Fibroblast of pulmonary artery (primary cell): ENCODE results near the gene ARRB2.

Source experiments
- DNase-seq: peaks from one replicate; pipeline ENCODE4 v3.0.0-alpha.2; 2010; ENCODE audit warnings: low read depth
- H3K4me3 ChIP-seq: replicated peaks from 2 replicates; pipeline ENCODE4 v1.5.1; 2011; ENCODE audit warnings: low read depth, mild to moderate bottlenecking, control low read depth, low read length, moderate library complexity
- TF ChIP-seq, protein P1 (sequence below): IDR thresholded peaks from 2 replicates; pipeline ENCODE4 v1.5.1; 2011; ENCODE audit warnings: mild to moderate bottlenecking, control low read depth, low read length, inconsistent platforms; ENCODE audit errors: missing control alignments

The ARRB2 gene

GRCh38 chr17:4725646-4726310 lies 15.3 kb downstream of the ARRB2 start:
- TF ChIP-seq, protein P1, sequence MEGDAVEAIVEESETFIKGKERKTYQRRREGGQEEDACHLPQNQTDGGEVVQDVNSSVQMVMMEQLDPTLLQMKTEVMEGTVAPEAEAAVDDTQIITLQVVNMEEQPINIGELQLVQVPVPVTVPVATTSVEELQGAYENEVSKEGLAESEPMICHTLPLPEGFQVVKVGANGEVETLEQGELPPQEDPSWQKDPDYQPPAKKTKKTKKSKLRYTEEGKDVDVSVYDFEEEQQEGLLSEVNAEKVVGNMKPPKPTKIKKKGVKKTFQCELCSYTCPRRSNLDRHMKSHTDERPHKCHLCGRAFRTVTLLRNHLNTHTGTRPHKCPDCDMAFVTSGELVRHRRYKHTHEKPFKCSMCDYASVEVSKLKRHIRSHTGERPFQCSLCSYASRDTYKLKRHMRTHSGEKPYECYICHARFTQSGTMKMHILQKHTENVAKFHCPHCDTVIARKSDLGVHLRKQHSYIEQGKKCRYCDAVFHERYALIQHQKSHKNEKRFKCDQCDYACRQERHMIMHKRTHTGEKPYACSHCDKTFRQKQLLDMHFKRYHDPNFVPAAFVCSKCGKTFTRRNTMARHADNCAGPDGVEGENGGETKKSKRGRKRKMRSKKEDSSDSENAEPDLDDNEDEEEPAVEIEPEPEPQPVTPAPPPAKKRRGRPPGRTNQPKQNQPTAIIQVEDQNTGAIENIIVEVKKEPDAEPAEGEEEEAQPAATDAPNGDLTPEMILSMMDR: no peak
- H3K4me3 ChIP-seq: no peak overlapping the region
- DNase-seq: no peak

DNA sequence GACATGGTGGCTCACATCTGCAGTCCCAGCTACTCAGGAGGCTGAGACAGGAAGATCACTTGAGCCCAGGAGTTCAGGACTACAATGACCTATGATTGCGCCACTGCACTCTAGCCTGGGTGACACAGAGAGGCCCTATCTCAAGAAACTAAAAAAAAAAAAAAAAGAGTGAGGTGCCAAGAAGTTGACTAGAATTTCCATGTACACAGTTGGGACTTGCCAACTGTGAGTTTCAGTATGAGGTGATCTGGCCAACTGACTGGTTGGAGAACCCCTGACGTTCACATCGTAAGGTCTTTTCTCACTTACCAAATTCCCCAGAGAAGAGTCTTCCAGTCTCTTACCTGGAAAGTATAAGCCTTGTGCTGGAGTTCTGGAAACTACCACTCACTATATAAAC lies 17.7 kb downstream of the ARRB2 start:
- DNase-seq: no peak
- TF ChIP-seq, protein P1: no peak
- H3K4me3 ChIP-seq: no peak overlapping the region

GRCh38 chr17:4733073-4733531 lies 22.7 kb downstream of the ARRB2 start:
- H3K4me3 ChIP-seq: no peak overlapping the region
- no peak for DNase-seq
- TF ChIP-seq, protein P1: no peak

GRCh38 chr17:4734857-4735475 lies 24.5 kb downstream of the ARRB2 start:
- H3K4me3 ChIP-seq: no peak overlapping the region
- TF ChIP-seq, protein P1: no peak
- no peak for DNase-seq

DNA sequence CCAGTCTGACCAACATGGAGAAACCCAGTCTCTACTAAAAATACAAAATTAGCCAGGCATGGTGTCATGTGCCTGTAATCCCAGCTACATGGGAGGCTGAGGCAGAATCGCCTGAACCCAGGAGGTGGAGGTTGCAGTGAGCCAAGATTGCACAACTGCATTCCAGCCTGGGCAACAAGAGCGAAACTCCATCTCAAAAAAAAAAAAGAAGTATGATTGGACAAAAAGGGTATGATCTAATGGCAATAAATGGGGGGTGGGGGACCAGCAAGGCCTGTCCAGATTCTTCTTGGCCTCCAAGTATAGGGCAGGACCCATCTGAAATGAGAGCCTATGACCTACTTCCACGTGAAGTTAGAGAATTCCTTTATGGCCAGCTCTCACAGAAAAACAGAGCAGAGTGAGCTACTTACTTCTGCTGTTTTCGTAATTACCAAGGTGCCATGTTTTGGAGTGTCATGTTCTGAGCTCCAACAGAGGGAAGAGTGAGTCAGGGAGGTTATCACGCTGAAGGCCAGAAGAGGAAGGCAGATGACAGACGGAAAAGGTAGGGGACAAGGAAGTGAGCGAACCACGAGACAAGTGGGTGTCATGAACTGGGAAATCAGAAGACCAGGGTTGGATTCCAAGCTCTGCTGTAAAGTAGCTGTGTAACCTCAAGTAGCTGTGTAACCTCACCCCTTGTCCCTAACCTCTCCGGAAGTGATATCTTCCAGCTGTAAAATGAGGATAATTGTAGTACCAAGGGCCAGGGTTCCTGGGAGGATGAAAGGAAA lies 25.6 kb downstream of the ARRB2 start:
- TF ChIP-seq, protein P1: no peak
- H3K4me3 ChIP-seq: no peak overlapping the region
- peak; percentile 40 for DNase-seq

- H3K4me3 ChIP-seq: peak overlapping the region; percentile 64
- DNase-seq: no peak
- TF ChIP-seq, protein P1: no peak
Measured at GRCh38 chr17:4738136-4739121, 28.0 kb downstream of the ARRB2 start.
